Lung microvascular endothelial cell (primary cell): ENCODE data around the gene FFAR3. TPM values are rescaled to one million over a fixed set of nuclear protein-coding genes. Genes with fewer than 3 reads are reported as not detected.

ENCODE experiments used
- DNase-seq, 2 donors: peaks; one replicate each; pipeline versions ENCODE4 v3.0.0 to v3.0.0-alpha.2; 2010; ENCODE audit warnings: low read depth in 2 of 2
- total RNA-seq: library from RNA; depleted of rRNA; stranded (reverse); fragments of >200 nt; gene quantifications from 2 replicates; pipeline ENCODE4 v1.2.1, GENCODE V29; 2014

FFAR3 gene
- total RNA-seq = under 0.01 TPM in 1 of 2 replicates, not detected in the other

- peak; percentile 41 to 64 for DNase-seq
These were observed at the start of gene FFAR3 for GRCh38 chr19:35357867-35358573. Gene FFAR3 (plus strand): TSS chr19:35358460. CDS start chr19:35358891, 431 bp downstream.

GRCh38 chr19:35308910-35309309 lies 49.4 kb upstream of the FFAR3 start:
- DNase-seq = no peak

- no peak for DNase-seq
These were observed 48.6 kb upstream of the FFAR3 start for GRCh38 chr19:35309481-35310279.

GRCh38 chr19:35310331-35310730 lies 47.9 kb upstream of the FFAR3 start:
- no peak for DNase-seq

GRCh38 chr19:35310811-35311465 lies 47.3 kb upstream of the FFAR3 start:
- no peak for DNase-seq

- DNase-seq = no peak
These were observed 46.2 kb upstream of the FFAR3 start for GRCh38 chr19:35311901-35312665.

GRCh38 chr19:35313587-35313986 lies 44.7 kb upstream of the FFAR3 start:
- no peak for DNase-seq

- DNase-seq = no peak
These were observed 44.2 kb upstream of the FFAR3 start for GRCh38 chr19:35314031-35314430.

GRCh38 chr19:35314858-35315470 lies 43.3 kb upstream of the FFAR3 start:
- DNase-seq = no peak

GRCh38 chr19:35315883-35316282 lies 42.4 kb upstream of the FFAR3 start:
- no peak for DNase-seq

- DNase-seq = no peak
These were observed 41.7 kb upstream of the FFAR3 start for GRCh38 chr19:35316560-35316959.

GRCh38 chr19:35317464-35318043 lies 40.7 kb upstream of the FFAR3 start:
- no peak for DNase-seq

GRCh38 chr19:35318679-35319448 lies 39.4 kb upstream of the FFAR3 start:
- DNase-seq = peak; percentile 80 to 98

- DNase-seq = no peak
These were observed 38.1 kb upstream of the FFAR3 start for GRCh38 chr19:35320065-35320713.

- DNase-seq = no peak
These were observed 37.0 kb upstream of the FFAR3 start for GRCh38 chr19:35321291-35321690.

GRCh38 chr19:35322014-35322413 lies 36.2 kb upstream of the FFAR3 start:
- no peak for DNase-seq

GRCh38 chr19:35327642-35328041 lies 30.6 kb upstream of the FFAR3 start:
- DNase-seq = no peak

GRCh38 chr19:35328851-35329285 lies 29.4 kb upstream of the FFAR3 start, which contains the start of gene CD22:
Gene CD22 (plus strand): TSS chr19:35329187. CDS start chr19:35332041, 2,854 bp downstream.
- DNase-seq = no peak

- no peak for DNase-seq
These were observed 28.9 kb upstream of the FFAR3 start for GRCh38 chr19:35329323-35329722.
